Transverse colon (tissue), 4 donors: ENCODE measurements around the gene BANP. TPM values are rescaled to one million over a fixed set of nuclear protein-coding genes. Genes with fewer than 3 reads are reported as not detected.
"Not testable (repeated sequence)": the region's sequence is repeated elsewhere in the genome, so short reads cannot be mapped to it uniquely, and the experiment has no call there.

Source experiments
- DNase-seq: peaks from one replicate; pipeline ENCODE4 v3.0.0-alpha.2; 2019
- H3K27ac ChIP-seq, 4 donors: fragments of 200-600 bp; sonication (generic); 2 replicates each; pipeline ENCODE4 v1.5.1; 2016 to 2018; ENCODE audit warnings: inconsistent platforms in 4 of 4
- H3K27me3 ChIP-seq: fragments of 200-600 bp; sonication (generic); 2 replicates; pipeline ENCODE4 v1.5.1; 2017; ENCODE audit warnings: inconsistent platforms
- H3K36me3 ChIP-seq, 4 donors: fragments of 200-600 bp; sonication (generic); 2 replicates each; pipeline ENCODE4 v1.5.1; 2017 to 2019; ENCODE audit warnings: inconsistent platforms in 4 of 4
- H3K4me1 ChIP-seq, 4 donors: fragments of 200-600 bp; sonication (generic); 2 replicates each; pipeline ENCODE4 v1.5.1; 2017 to 2020; ENCODE audit warnings: inconsistent platforms in 4 of 4
- H3K4me3 ChIP-seq, 4 donors: fragments of 200-600 bp; sonication (generic); 1 replicate in 1 of 4; 2 replicates in 3 of 4; pipeline versions ENCODE4 v1.5.1 to v1.6.1; 2017 to 2019; ENCODE audit warnings: inconsistent platforms in 4 of 4
- H3K9me3 ChIP-seq, 2 donors: fragments of 200-600 bp; sonication (generic); 2 replicates each; pipeline ENCODE4 v1.5.1; 2017 to 2019; ENCODE audit warnings: inconsistent platforms in 2 of 2
- CTCF ChIP-seq, 5 experiments: fragments of 200-600 bp in 3 of 5; fragments of 450-650 bp in 2 of 5; sonication (generic) in 3 of 5; IDR thresholded peaks; 1 replicate in 2 of 5; 2 replicates in 3 of 5; pipeline ENCODE4 v1.5.1; 2016 to 2017; ENCODE audit warnings: antibody characterized with exemption in 5 of 5, inconsistent platforms in 3 of 5, mild to moderate bottlenecking in 2 of 5, moderate library complexity in 1 of 5
- EP300 ChIP-seq: sonication (generic); formaldehyde crosslinking; IDR thresholded peaks from one replicate; pipeline ENCODE4 v1.6.1; 2017; ENCODE audit warnings: antibody characterized with exemption, low read depth
- POLR2A ChIP-seq: fragments of 450-650 bp; IDR thresholded peaks from one replicate; pipeline ENCODE4 v1.6.1; 2016; ENCODE audit warnings: antibody characterized with exemption, mild to moderate bottlenecking, moderate library complexity
- POLR2AphosphoS5 ChIP-seq, 3 donors: sonication (generic); formaldehyde crosslinking; IDR thresholded peaks; one replicate each; pipeline ENCODE4 v1.6.1; 2016; ENCODE audit warnings: antibody characterized with exemption in 3 of 3
- WGBS, 2 donors: methylation state at CpG; one replicate each; pipeline ENCODE4 v1.1.5; 2018; ENCODE audit warnings: low coverage in 1 of 2; 5-methylcytosine and 5-hydroxymethylcytosine counted together
- in situ Hi-C, 4 donors: fragments of 200-750 bp; cut with MboI; loops; one replicate each; pipeline versions ENCODE4 v1.15.0 to v1.15.1; 2017; ENCODE audit warnings: low sequenced_read_pairs in 3 of 4, low pct_ligation_motif_present in 1 of 4, low pct_unique_long_range_greater_than_20kb in 1 of 4
- intact Hi-C: fragments of 100-400 bp; cut with DNase I; formaldehyde crosslinking; loops from one replicate; pipeline ENCODE4 v1.15.1; 2023; ENCODE audit warnings: low total_unique reads
- total RNA-seq, 4 donors: library from RNA; depleted of rRNA; stranded (reverse); fragments of >200 nt; gene quantifications; one replicate each; pipeline ENCODE4 v1.1.0, GENCODE V29; 2016

Gene BANP
- total RNA-seq, 4 donors from 2014 or later = 15.3 to 25.1 (median 18.7) TPM

GRCh38 chr16:87996962-87997880 is 46.0 kb downstream of the BANP start:
- Histone ChIP-seq H3K4me1 (no peaks in the 10 kb centered on the region), H3K36me3 (no peaks in the 10 kb centered on the region), H3K9me3 (no peaks in the 10 kb centered on the region), H3K27me3 (no peaks in the 10 kb centered on the region), H3K4me3 (no peak overlapping the region), H3K27ac (no peak overlapping the region)
- WGBS, 2 donors = 77 to 89% methylated on average over 4 to 8 of the region's 8 CpGs
- no peak for TF ChIP-seq EP300
- no peak for TF ChIP-seq CTCF (IDR thresholded peaks at IDR 0.05)
- no peak for TF ChIP-seq POLR2A
- no peak for TF ChIP-seq POLR2AphosphoS5 (IDR thresholded peaks at IDR 0.05)
- intact Hi-C loops (no loop called here), in situ Hi-C loops (no loop called here)
- no peak for DNase-seq

GRCh38 chr16:87998184-87998793 is 47.1 kb downstream of the BANP start:
- H3K27me3 ChIP-seq, in situ Hi-C loops, intact Hi-C loops, H3K9me3 ChIP-seq, DNase-seq, H3K36me3 ChIP-seq, H3K27ac ChIP-seq, H3K4me1 ChIP-seq, H3K4me3 ChIP-seq: not testable (repeated sequence)
- 92 to 95% methylated on average over 12 to 32 of the region's 32 CpGs for WGBS, 2 donors

GRCh38 chr16:87998992-87999391 is 47.8 kb downstream of the BANP start:
- H3K36me3 ChIP-seq, H3K9me3 ChIP-seq, H3K27me3 ChIP-seq, H3K4me1 ChIP-seq, H3K27ac ChIP-seq, intact Hi-C loops, DNase-seq, H3K4me3 ChIP-seq, in situ Hi-C loops: not testable (repeated sequence)
- 88 to 93% methylated on average over 23 to 28 of the region's 29 CpGs for WGBS, 2 donors

GRCh38 chr16:88002211-88002610 is 51.0 kb downstream of the BANP start:
- Histone ChIP-seq H3K9me3 (no peaks in the 10 kb centered on the region), H3K4me3 (no peak overlapping the region), H3K4me1 (no peaks in the 10 kb centered on the region), H3K27me3 (no peaks in the 10 kb centered on the region), H3K27ac (no peak overlapping the region), H3K36me3 (peaks cover 0 to 9% (median 3%) of the 10 kb centered on the region in 4 donors)
- TF ChIP-seq POLR2AphosphoS5 (IDR thresholded peaks at IDR 0.05) (no peak), CTCF (IDR thresholded peaks at IDR 0.05) (no peak), EP300 (no peak), POLR2A (no peak)
- in situ Hi-C loops (no loop called here), intact Hi-C loops (no loop called here)
- no peak for DNase-seq
- 99% methylated on average over 6 of the region's 6 CpGs; no CpG with 5 or more reads in 1 of the 2 donors for WGBS, 2 donors

- H3K36me3 ChIP-seq = peaks cover 0 to 11% (median 3%) of the 10 kb centered on the region in 4 donors
- no peak overlapping the region for H3K4me3 ChIP-seq
- 96 to 100% methylated on average over 1 to 4 of the region's 4 CpGs for WGBS, 2 donors
- H3K27me3 ChIP-seq = no peaks in the 10 kb centered on the region
- H3K9me3 ChIP-seq = no peaks in the 10 kb centered on the region
- TF ChIP-seq CTCF (IDR thresholded peaks at IDR 0.05) (no peak), POLR2AphosphoS5 (IDR thresholded peaks at IDR 0.05) (no peak), EP300 (no peak), POLR2A (no peak)
- in situ Hi-C loops (no loop called here), intact Hi-C loops (no loop called here)
- no peak for DNase-seq
- H3K4me1 ChIP-seq = no peaks in the 10 kb centered on the region
- H3K27ac ChIP-seq = no peak overlapping the region
These were observed 51.5 kb downstream of the BANP start for GRCh38 chr16:88002749-88003148.
